ENCODE results near the gene TMEM125.

The TMEM125 gene

GRCh38 chr1:43314233-43314632 lies 44.5 kb downstream of the TMEM125 start:
- no peak for DNase-seq

GRCh38 chr1:43315481-43315880 lies 45.7 kb downstream of the TMEM125 start:
- no peak for DNase-seq

- DNase-seq, result no peak
Measured at GRCh38 chr1:43315963-43316737, 46.4 kb downstream of the TMEM125 start.

GRCh38 chr1:43316738-43317520 lies 47.1 kb downstream of the TMEM125 start:
- no peak for DNase-seq

- no peak for DNase-seq
Measured at GRCh38 chr1:43317817-43318471, 48.2 kb downstream of the TMEM125 start.

DNA sequence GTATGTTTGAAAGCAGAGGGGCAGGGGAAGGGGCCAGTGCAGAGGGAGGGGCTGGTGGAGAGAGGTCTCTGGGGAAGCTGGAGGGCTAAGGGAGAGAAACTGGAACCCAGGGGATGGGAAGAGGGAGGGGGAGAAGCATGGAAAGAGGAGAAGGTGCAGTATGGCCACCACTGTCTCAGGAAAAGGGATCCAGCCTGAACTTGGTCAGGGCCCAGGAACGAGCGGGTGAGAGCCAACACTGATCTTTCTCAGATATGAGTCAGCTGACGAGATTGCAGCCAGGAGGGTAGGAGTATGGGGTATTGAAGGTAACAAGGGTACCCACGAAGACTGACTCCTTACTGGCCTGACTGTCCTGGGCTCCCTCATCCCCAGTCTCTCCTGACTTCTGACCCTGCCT lies 49.0 kb downstream of the TMEM125 start:
- no peak for DNase-seq

GRCh38 chr1:43319288-43319687 lies 49.5 kb downstream of the TMEM125 start:
- no peak for DNase-seq

- no peak for DNase-seq
Measured at GRCh38 chr1:43319766-43320165, 50.0 kb downstream of the TMEM125 start.

GRCh38 chr1:43321331-43321891 lies 51.6 kb downstream of the TMEM125 start:
- no peak for DNase-seq

DNA sequence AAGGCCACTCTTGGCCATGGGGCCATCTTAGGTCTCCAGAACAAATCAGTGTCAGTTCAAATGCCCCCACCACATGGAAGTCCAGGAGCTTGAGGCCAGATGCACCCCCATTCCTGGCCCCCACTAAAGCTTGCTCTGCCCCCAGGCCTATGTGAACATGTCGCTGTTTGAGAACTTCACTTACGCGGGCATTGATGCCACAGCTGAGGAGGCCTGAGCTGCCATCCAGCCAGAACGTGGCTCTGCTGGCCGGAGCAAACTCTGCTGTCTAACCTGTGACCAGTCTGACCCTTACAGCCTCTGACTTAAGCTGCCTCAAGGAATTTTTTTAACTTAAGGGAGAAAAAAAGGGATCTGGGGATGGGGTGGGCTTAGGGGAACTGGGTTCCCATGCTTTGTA lies 52.7 kb downstream of the TMEM125 start:
- no peak for DNase-seq

Data from NCI-H524 treated with DMSO at 0.1 percent for 48 hours (cell line).